Activated gamma-delta T cell treated with Interleukin-2 at 50 U/mL for 16 hours (primary cell): Measurements from ENCODE around the gene CATSPERD.
A peak's percentile ranks its signal among the peaks of the same experiment; 100 is the strongest.

Experiments
- DNase-seq: peaks from one replicate; pipeline ENCODE4 v3.0.0-alpha.2; 2020

The CATSPERD gene

GRCh38 chr19:5719961-5720790, at the start of gene CATSPERD, which contains the start of gene LONP1:
Gene CATSPERD (plus strand): TSS chr19:5720637. CDS start chr19:5720738, 101 bp downstream.
Gene LONP1 (minus strand): TSS chr19:5720146. CDS start chr19:5720132, 14 bp downstream.
- peak; percentile 98 for DNase-seq

GRCh38 chr19:5671600-5671999, 48.8 kb upstream of the CATSPERD start:
- DNase-seq, result no peak

GRCh38 chr19:5672708-5673459, 47.6 kb upstream of the CATSPERD start:
- no peak for DNase-seq

- DNase-seq, result no peak
Observed at GRCh38 chr19:5673752-5674151, 46.7 kb upstream of the CATSPERD start.

GRCh38 chr19:5674714-5675113, 45.7 kb upstream of the CATSPERD start:
- no peak for DNase-seq

- DNase-seq, result no peak
Observed at GRCh38 chr19:5676105-5676771, 44.2 kb upstream of the CATSPERD start.

- DNase-seq, result no peak
Observed at GRCh38 chr19:5676772-5677105, 43.7 kb upstream of the CATSPERD start.

- DNase-seq, result no peak
Observed at GRCh38 chr19:5677136-5677535, 43.3 kb upstream of the CATSPERD start.

- DNase-seq, result no peak
Observed at GRCh38 chr19:5677580-5677979, 42.9 kb upstream of the CATSPERD start.

GRCh38 chr19:5678071-5678718, 42.2 kb upstream of the CATSPERD start:
- no peak for DNase-seq

- no peak for DNase-seq
Observed at GRCh38 chr19:5679289-5680083, 41.0 kb upstream of the CATSPERD start.

- no peak for DNase-seq
Observed at GRCh38 chr19:5680084-5680436, 40.4 kb upstream of the CATSPERD start.

- DNase-seq, result peak; percentile 98
Observed at GRCh38 chr19:5680437-5681368, 39.7 kb upstream of the CATSPERD start, which contains the start of the genes HSD11B1L and MICOS13. Gene HSD11B1L (plus strand): TSS chr19:5681027. CDS start chr19:5684833, 3,806 bp downstream. Gene MICOS13 (minus strand): TSS chr19:5680516. CDS start chr19:5680486, 30 bp downstream.

- DNase-seq, result no peak
Observed at GRCh38 chr19:5681391-5682106, 38.9 kb upstream of the CATSPERD start.

GRCh38 chr19:5682107-5682482, 38.3 kb upstream of the CATSPERD start:
- DNase-seq, result no peak

- DNase-seq, result no peak
Observed at GRCh38 chr19:5683177-5683886, 37.1 kb upstream of the CATSPERD start.

GRCh38 chr19:5684694-5685430, 35.6 kb upstream of the CATSPERD start:
- DNase-seq, result no peak

- DNase-seq, result no peak
Observed at GRCh38 chr19:5686326-5686646, 34.2 kb upstream of the CATSPERD start.
